Liver (tissue), 9 donors: ENCODE data around the gene STX7. TPM values are rescaled to one million over a fixed set of nuclear protein-coding genes. Genes with fewer than 3 reads are reported as not detected.

Source experiments
- DNase-seq: peaks from one replicate; pipeline ENCODE4 v3.0.0-alpha.2; 2017; ENCODE audit warnings: low spot score
- H3K27ac ChIP-seq, 2 donors: one replicate each; pipeline ENCODE4 v1.7.0; 2013; ENCODE audit warnings: inconsistent platforms in 2 of 2, low read length in 2 of 2, control low read depth in 1 of 2, low read depth in 1 of 2, mild to moderate bottlenecking in 1 of 2
- H3K27me3 ChIP-seq, 4 donors: one replicate each; pipeline versions ENCODE4 v1.6.1 to v1.7.0; 2013; ENCODE audit warnings: low read length in 3 of 4, inconsistent platforms in 1 of 4, mild to moderate bottlenecking in 1 of 4, moderate library complexity in 1 of 4; ENCODE audit not compliant: control insufficient read depth in 4 of 4, insufficient read depth in 4 of 4
- H3K36me3 ChIP-seq, 4 donors: one replicate each; pipeline versions ENCODE4 v1.6.1 to v1.7.0; 2013; ENCODE audit warnings: low read length in 3 of 4, mild to moderate bottlenecking in 3 of 4, low read depth in 1 of 4, moderate library complexity in 1 of 4; ENCODE audit not compliant: control insufficient read depth in 4 of 4, insufficient read depth in 3 of 4
- H3K4me1 ChIP-seq, 4 donors: one replicate each; pipeline versions ENCODE4 v1.6.1 to v1.7.0; 2013; ENCODE audit warnings: low read length in 3 of 4, mild to moderate bottlenecking in 3 of 4, moderate library complexity in 1 of 4; ENCODE audit not compliant: control insufficient read depth in 4 of 4, insufficient read depth in 4 of 4
- H3K4me3 ChIP-seq, 3 donors: one replicate each; pipeline versions ENCODE4 v1.6.1 to v1.7.0; 2013; ENCODE audit warnings: low read length in 3 of 3, control low read depth in 1 of 3, low read depth in 1 of 3, mild to moderate bottlenecking in 1 of 3
- H3K9ac ChIP-seq, 2 donors: one replicate each; pipeline ENCODE4 v1.7.0; 2013; ENCODE audit warnings: low read length in 2 of 2, mild to moderate bottlenecking in 2 of 2, moderate library complexity in 2 of 2, control low read depth in 1 of 2, low read depth in 1 of 2
- H3K9me3 ChIP-seq, 4 donors: one replicate each; pipeline versions ENCODE4 v1.6.1 to v1.7.0; 2013; ENCODE audit warnings: low read length in 3 of 4; ENCODE audit not compliant: control insufficient read depth in 4 of 4
- EGR1 ChIP-seq, 2 donors: IDR thresholded peaks; 2 replicates each; pipeline ENCODE4 v1.6.1; 2016 to 2018; ENCODE audit warnings: antibody characterized with exemption in 2 of 2, low read depth in 2 of 2
- FOXA1 ChIP-seq: IDR thresholded peaks from 2 replicates; pipeline ENCODE4 v1.6.1; 2016; ENCODE audit warnings: antibody characterized with exemption
- FOXA2 ChIP-seq: IDR thresholded peaks from 2 replicates; pipeline ENCODE4 v1.6.1; 2016; ENCODE audit warnings: antibody characterized with exemption
- GABPA ChIP-seq, 2 donors: IDR thresholded peaks in 1 of 2; conservative IDR thresholded peaks in 1 of 2; 2 replicates each; pipeline ENCODE4 v1.6.1; 2016; ENCODE audit warnings: antibody characterized with exemption in 2 of 2, mild to moderate bottlenecking in 1 of 2, moderate library complexity in 1 of 2
- HNF4A ChIP-seq, 2 donors: conservative IDR thresholded peaks; 2 replicates each; pipeline ENCODE4 v1.6.1; 2016; ENCODE audit warnings: antibody characterized with exemption in 2 of 2, mild to moderate bottlenecking in 2 of 2
- HNF4G ChIP-seq: IDR thresholded peaks from 2 replicates; pipeline ENCODE4 v1.6.1; 2016; ENCODE audit warnings: antibody characterized with exemption
- JUND ChIP-seq, 2 donors: IDR thresholded peaks; 2 replicates each; pipeline ENCODE4 v1.6.1; 2016; ENCODE audit warnings: antibody characterized with exemption in 2 of 2
- NR2F2 ChIP-seq: IDR thresholded peaks from 2 replicates; pipeline ENCODE4 v1.6.1; 2016; ENCODE audit warnings: antibody characterized with exemption
- RAD21 ChIP-seq, 2 donors: IDR thresholded peaks; 2 replicates each; pipeline ENCODE4 v1.6.1; 2016; ENCODE audit warnings: antibody characterized with exemption in 2 of 2, mild to moderate bottlenecking in 2 of 2
- REST ChIP-seq: IDR thresholded peaks from 2 replicates; pipeline ENCODE4 v1.6.1; 2016; ENCODE audit warnings: antibody characterized with exemption, mild to moderate bottlenecking
- RXRA ChIP-seq, 2 donors: IDR thresholded peaks; 2 replicates each; pipeline ENCODE4 v1.6.1; 2017 to 2018; ENCODE audit warnings: antibody characterized with exemption in 2 of 2, mild to moderate bottlenecking in 1 of 2
- SP1 ChIP-seq: IDR thresholded peaks from 2 replicates; pipeline ENCODE4 v1.6.1; 2018; ENCODE audit warnings: antibody characterized with exemption, mild to moderate bottlenecking
- TAF1 ChIP-seq: conservative IDR thresholded peaks from 2 replicates; pipeline ENCODE4 v1.6.1; 2016; ENCODE audit warnings: antibody characterized with exemption, mild to moderate bottlenecking
- YY1 ChIP-seq: IDR thresholded peaks from 2 replicates; pipeline ENCODE4 v1.6.1; 2016; ENCODE audit warnings: antibody characterized with exemption, mild to moderate bottlenecking
- ZBTB33 ChIP-seq: IDR thresholded peaks from 2 replicates; pipeline ENCODE4 v1.6.1; 2016; ENCODE audit warnings: antibody characterized with exemption
- WGBS: extraction: QIAGEN DNeasy Blood & Tissue Kit; methylation state at CpG from one replicate; pipeline ENCODE4 v1.1.7; 2013; 5-methylcytosine and 5-hydroxymethylcytosine counted together
- polyA plus RNA-seq, 2 donors: library from polyadenylated mRNA; stranded (reverse) in 1 of 2; unstranded in 1 of 2; fragments of 200-250 nt in 1 of 2; fragments of >200 nt in 1 of 2; fragmentation: Nextera tagmentation in 1 of 2; extraction: Ambion mirVana in 1 of 2; gene quantifications; one replicate each; pipeline versions ENCODE4 v1.2.1 to v1.2.3, GENCODE V29; 2013 to 2015
- total RNA-seq, 2 donors: library from RNA; depleted of rRNA; stranded (reverse); fragments of >200 nt; gene quantifications; one replicate each; pipeline ENCODE4 v1.2.3, GENCODE V29; 2014
- TF ChIP-seq, protein P1 (sequence below): fragments of 150-350 bp; IDR thresholded peaks from 2 replicates; pipeline ENCODE4 v1.5.1; 2017; ENCODE audit warnings: improper control_type of control experiment, low read depth, low read length; ENCODE audit not compliant: missing input control
- TF ChIP-seq, protein P2 (sequence below): IDR thresholded peaks from 2 replicates; pipeline ENCODE4 v1.6.1; 2016; ENCODE audit warnings: antibody characterized with exemption
- TF ChIP-seq, protein P3 (sequence below): IDR thresholded peaks from 2 replicates; pipeline ENCODE4 v1.6.1; 2016; ENCODE audit warnings: antibody characterized with exemption
- donor health status: healthy.
- donor health status: healthy.
- donor health status: healthy.
- donor health status: healthy.
- donor health status: healthy.

Gene STX7
- total and polyA plus RNA-seq, 4 donors, result 7.5 to 20.0 (median 14.3) TPM

- TF ChIP-seq RXRA (IDR thresholded peaks at IDR 0.05) (no peak), RAD21 (IDR thresholded peaks at IDR 0.05) (peak; percentile 96 to 97), JUND (IDR thresholded peaks at IDR 0.05) (no peak)
- TF ChIP-seq, protein P1, sequence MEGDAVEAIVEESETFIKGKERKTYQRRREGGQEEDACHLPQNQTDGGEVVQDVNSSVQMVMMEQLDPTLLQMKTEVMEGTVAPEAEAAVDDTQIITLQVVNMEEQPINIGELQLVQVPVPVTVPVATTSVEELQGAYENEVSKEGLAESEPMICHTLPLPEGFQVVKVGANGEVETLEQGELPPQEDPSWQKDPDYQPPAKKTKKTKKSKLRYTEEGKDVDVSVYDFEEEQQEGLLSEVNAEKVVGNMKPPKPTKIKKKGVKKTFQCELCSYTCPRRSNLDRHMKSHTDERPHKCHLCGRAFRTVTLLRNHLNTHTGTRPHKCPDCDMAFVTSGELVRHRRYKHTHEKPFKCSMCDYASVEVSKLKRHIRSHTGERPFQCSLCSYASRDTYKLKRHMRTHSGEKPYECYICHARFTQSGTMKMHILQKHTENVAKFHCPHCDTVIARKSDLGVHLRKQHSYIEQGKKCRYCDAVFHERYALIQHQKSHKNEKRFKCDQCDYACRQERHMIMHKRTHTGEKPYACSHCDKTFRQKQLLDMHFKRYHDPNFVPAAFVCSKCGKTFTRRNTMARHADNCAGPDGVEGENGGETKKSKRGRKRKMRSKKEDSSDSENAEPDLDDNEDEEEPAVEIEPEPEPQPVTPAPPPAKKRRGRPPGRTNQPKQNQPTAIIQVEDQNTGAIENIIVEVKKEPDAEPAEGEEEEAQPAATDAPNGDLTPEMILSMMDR, result peak; percentile 66
- no peak for DNase-seq
- H3K9me3 ChIP-seq, result no peaks in the 10 kb centered on the region
- H3K36me3 ChIP-seq, result peaks cover 0 to 3% (median 0%) of the 10 kb centered on the region in 4 donors
- no peaks in the 10 kb centered on the region for H3K27me3 ChIP-seq
- no peak overlapping the region for H3K9ac ChIP-seq
- no peak overlapping the region for H3K4me3 ChIP-seq
- H3K27ac ChIP-seq, result no peak overlapping the region
- H3K4me1 ChIP-seq, result no peaks in the 10 kb centered on the region
- 29% methylated on average over 9 of the region's 9 CpGs for WGBS
Observed at GRCh38 chr6:132483779-132484679, 28.9 kb downstream of the STX7 start.

- no peak overlapping the region for H3K4me3 ChIP-seq
- no peaks in the 10 kb centered on the region for H3K4me1 ChIP-seq
- no peak overlapping the region for H3K27ac ChIP-seq
- no peaks in the 10 kb centered on the region for H3K27me3 ChIP-seq
- DNase-seq, result no peak
- peaks cover 0 to 3% (median 0%) of the 10 kb centered on the region in 4 donors for H3K36me3 ChIP-seq
- WGBS, result 87% methylated on average over 2 of the region's 2 CpGs
- H3K9me3 ChIP-seq, result no peaks in the 10 kb centered on the region
- H3K9ac ChIP-seq, result no peak overlapping the region
- TF ChIP-seq ZBTB33 (no peak), EGR1 (IDR thresholded peaks at IDR 0.05; ENCODE audit: low read depth in 2 of 2) (no peak), REST (no peak), SP1 (no peak), FOXA1 (no peak), JUND (IDR thresholded peaks at IDR 0.05) (no peak), FOXA2 (no peak), TAF1 (no peak), RAD21 (IDR thresholded peaks at IDR 0.05) (no peak), YY1 (no peak), NR2F2 (no peak), HNF4A (conservative IDR thresholded peaks at IDR 0.05) (no peak), RXRA (IDR thresholded peaks at IDR 0.05) (no peak), HNF4G (no peak), GABPA (IDR thresholded peaks at IDR 0.05 in 1 of 2, conservative IDR thresholded peaks at IDR 0.05 in 1 of 2) (no peak)
- TF ChIP-seq, protein P1, result no peak
- TF ChIP-seq, protein P2, sequence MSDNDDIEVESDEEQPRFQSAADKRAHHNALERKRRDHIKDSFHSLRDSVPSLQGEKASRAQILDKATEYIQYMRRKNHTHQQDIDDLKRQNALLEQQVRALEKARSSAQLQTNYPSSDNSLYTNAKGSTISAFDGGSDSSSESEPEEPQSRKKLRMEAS, result no peak
- TF ChIP-seq, protein P3, sequence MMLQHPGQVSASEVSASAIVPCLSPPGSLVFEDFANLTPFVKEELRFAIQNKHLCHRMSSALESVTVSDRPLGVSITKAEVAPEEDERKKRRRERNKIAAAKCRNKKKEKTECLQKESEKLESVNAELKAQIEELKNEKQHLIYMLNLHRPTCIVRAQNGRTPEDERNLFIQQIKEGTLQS, result no peak
Observed at GRCh38 chr6:132482581-132482980, 30.3 kb downstream of the STX7 start.
